Activated CD4-positive, alpha-beta T cell treated with anti-CD3 and anti-CD28 coated beads, Interleukin-2, amount 50 U/mL, for 24 hours (primary cell): ENCODE results near the gene SUFU.
"Not testable (repeated sequence)": the region's sequence is repeated elsewhere in the genome, so short reads cannot be mapped to it uniquely, and the experiment has no call there.

ENCODE experiments used
- DNase-seq, 2 donors: peaks; one replicate each; pipeline ENCODE4 v3.0.0-alpha.2; 2020; ENCODE audit warnings: low read depth in 1 of 2, low spot score in 1 of 2

Gene SUFU

GRCh38 chr10:102665904-102666509 is 162.2 kb downstream of the SUFU start:
- no peak for DNase-seq

- not testable (repeated sequence) for DNase-seq
Observed at GRCh38 chr10:102667411-102667810, 163.6 kb downstream of the SUFU start.

GRCh38 chr10:102668326-102669107 is 164.7 kb downstream of the SUFU start:
- DNase-seq, result no peak

- no peak for DNase-seq
Observed at GRCh38 chr10:102669206-102670064, 165.7 kb downstream of the SUFU start.

GRCh38 chr10:102670065-102670670 is 166.4 kb downstream of the SUFU start:
- DNase-seq, result no peak

- DNase-seq, result no peak
Observed at GRCh38 chr10:102670871-102671434, 167.2 kb downstream of the SUFU start.

GRCh38 chr10:102673236-102673818 is 169.6 kb downstream of the SUFU start:
- no peak for DNase-seq

- peak; percentile 32 to 66 for DNase-seq
Observed at GRCh38 chr10:102673819-102674511, 170.2 kb downstream of the SUFU start.

GRCh38 chr10:102674566-102674965 is 170.8 kb downstream of the SUFU start:
- DNase-seq, result no peak

GRCh38 chr10:102675011-102675665 is 171.4 kb downstream of the SUFU start:
- no peak for DNase-seq

- DNase-seq, result no peak
Observed at GRCh38 chr10:102675666-102676533, 172.1 kb downstream of the SUFU start.

GRCh38 chr10:102676534-102677315 is 173.0 kb downstream of the SUFU start:
- no peak for DNase-seq

GRCh38 chr10:102677331-102678067 is 173.7 kb downstream of the SUFU start:
- no peak for DNase-seq

GRCh38 chr10:102678068-102678400 is 174.3 kb downstream of the SUFU start:
- DNase-seq, result no peak

GRCh38 chr10:102678842-102679289 is 175.1 kb downstream of the SUFU start:
- no peak for DNase-seq

- no peak for DNase-seq
Observed at GRCh38 chr10:102679596-102679995, 175.8 kb downstream of the SUFU start.

GRCh38 chr10:102681696-102682095 is 177.9 kb downstream of the SUFU start:
- no peak for DNase-seq
